Chondrocyte (in vitro differentiated cells): ENCODE results near the gene UBQLN4. TPM values are rescaled to one million over a fixed set of nuclear protein-coding genes. Genes with fewer than 3 reads are reported as not detected.

Source experiments
- DNase-seq: peaks from one replicate; pipeline ENCODE4 v3.0.0; 2021; ENCODE audit warnings: mixed read lengths, low spot score
- H3K27ac Mint-ChIP-seq: one replicate; pipeline ENCODE4 v1.8.0; 2021; ENCODE audit warnings: mild to moderate bottlenecking, moderate library complexity, mixed read lengths; ENCODE audit not compliant: unreplicated experiment
- H3K27me3 Mint-ChIP-seq: 2 replicates; pipeline ENCODE4 v1.8.0; 2021; ENCODE audit warnings: low read depth, mixed read lengths
- H3K36me3 Mint-ChIP-seq: 2 replicates; pipeline ENCODE4 v1.8.0; 2021; ENCODE audit warnings: low read depth, mixed read lengths
- H3K4me1 Mint-ChIP-seq: 2 replicates; pipeline ENCODE4 v1.8.0; 2021; ENCODE audit warnings: low read depth, mild to moderate bottlenecking, mixed read lengths
- H3K4me3 Mint-ChIP-seq: one replicate; pipeline ENCODE4 v1.8.0; 2021; ENCODE audit warnings: mild to moderate bottlenecking, moderate library complexity, mixed read lengths; ENCODE audit not compliant: unreplicated experiment
- H3K9me3 Mint-ChIP-seq: 2 replicates; pipeline ENCODE4 v1.8.0; 2021; ENCODE audit warnings: low read depth, mixed read lengths
- total RNA-seq: library from RNA; stranded (reverse); gene quantifications from 3 replicates; pipeline ENCODE4 v1.2.1, GENCODE V29; 2021
- TF ChIP-seq, protein P1 (sequence below): fragments of 200-600 bp; sonication (generic); IDR thresholded peaks from 2 replicates; pipeline ENCODE4 v1.5.0; 2021; ENCODE audit warnings: antibody characterized with exemption, mild to moderate bottlenecking, moderate library complexity

The UBQLN4 gene
- total RNA-seq, 1 donor from 2014 or later, result 30.2 TPM

DNA sequence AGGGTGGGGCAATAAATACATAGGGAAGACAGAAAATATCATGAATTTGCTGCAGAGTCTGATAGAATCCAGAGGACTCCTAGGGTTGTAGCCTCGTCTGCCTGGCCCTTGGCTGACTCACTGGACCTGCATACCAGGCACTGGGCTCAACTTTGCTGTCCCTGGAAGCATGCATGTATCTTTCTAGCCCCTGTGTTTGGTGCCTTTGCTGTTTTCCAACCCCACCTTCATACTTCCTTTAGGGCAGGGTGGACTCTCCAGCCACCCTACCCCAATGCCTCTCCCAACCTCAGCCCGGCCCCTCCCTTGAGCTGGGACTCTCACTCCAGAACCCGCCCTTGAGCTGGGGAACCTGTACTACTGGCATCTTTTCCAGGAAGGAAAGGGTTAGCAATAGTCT is 8.6 kb upstream of the UBQLN4 start:
- no peak for DNase-seq
- TF ChIP-seq, protein P1, sequence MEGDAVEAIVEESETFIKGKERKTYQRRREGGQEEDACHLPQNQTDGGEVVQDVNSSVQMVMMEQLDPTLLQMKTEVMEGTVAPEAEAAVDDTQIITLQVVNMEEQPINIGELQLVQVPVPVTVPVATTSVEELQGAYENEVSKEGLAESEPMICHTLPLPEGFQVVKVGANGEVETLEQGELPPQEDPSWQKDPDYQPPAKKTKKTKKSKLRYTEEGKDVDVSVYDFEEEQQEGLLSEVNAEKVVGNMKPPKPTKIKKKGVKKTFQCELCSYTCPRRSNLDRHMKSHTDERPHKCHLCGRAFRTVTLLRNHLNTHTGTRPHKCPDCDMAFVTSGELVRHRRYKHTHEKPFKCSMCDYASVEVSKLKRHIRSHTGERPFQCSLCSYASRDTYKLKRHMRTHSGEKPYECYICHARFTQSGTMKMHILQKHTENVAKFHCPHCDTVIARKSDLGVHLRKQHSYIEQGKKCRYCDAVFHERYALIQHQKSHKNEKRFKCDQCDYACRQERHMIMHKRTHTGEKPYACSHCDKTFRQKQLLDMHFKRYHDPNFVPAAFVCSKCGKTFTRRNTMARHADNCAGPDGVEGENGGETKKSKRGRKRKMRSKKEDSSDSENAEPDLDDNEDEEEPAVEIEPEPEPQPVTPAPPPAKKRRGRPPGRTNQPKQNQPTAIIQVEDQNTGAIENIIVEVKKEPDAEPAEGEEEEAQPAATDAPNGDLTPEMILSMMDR, result no peak
- Mint-ChIP-seq H3K4me3 (no peak overlapping the region), H3K36me3 (no peaks in the 10 kb centered on the region), H3K27me3 (no peaks in the 10 kb centered on the region), H3K27ac (no peak overlapping the region), H3K9me3 (no peaks in the 10 kb centered on the region), H3K4me1 (no peaks in the 10 kb centered on the region)

DNA sequence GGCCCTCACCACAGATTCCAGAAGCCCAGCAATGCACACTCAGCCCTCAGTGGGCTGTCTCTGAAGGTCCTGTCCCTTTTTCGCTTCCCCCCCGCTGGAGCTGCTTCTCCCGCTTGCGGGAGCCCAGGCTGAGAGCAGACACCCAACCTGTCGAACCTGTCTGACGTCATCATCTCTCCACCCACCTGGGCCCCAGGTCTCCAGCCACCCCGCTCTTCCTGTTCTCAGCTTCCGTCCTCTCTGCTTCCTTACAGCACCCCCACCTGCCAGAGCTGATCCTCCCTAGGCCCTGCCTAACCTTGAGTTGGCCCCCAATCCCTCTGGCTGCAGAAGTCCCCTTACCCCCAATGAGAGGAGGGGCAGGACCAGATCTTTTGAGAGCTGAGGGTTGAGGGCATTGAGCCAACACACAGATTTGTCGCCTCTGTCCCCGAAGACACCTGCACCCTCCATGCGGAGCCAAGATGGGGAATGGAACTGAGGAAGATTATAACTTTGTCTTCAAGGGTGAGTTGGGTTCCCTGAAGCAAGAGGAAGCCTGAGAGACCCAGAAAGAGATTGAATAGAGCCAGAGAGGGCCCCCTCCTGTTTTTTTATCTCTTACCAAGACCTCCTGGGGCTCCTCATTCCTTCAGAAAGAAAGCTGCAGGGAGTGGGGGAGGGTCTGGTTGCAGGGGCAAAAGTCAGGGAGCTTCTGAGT is 7.5 kb upstream of the UBQLN4 start, which contains the start of gene RAB25:
TSS of gene RAB25 (plus strand) at position 224 of the 700 bp plus-strand sequence. CDS start at position 465, 241 bp downstream.
- peak within 1 kb of the TSS; percentile 14 for H3K27ac Mint-ChIP-seq
- H3K9me3 Mint-ChIP-seq, result no peaks in the 10 kb centered on the region
- TF ChIP-seq, protein P1, result no peak
- H3K27me3 Mint-ChIP-seq, result no peaks in the 10 kb centered on the region
- H3K36me3 Mint-ChIP-seq, result no peaks in the 10 kb centered on the region
- H3K4me3 Mint-ChIP-seq, result no peak within 1 kb of the TSS
- no peak for DNase-seq
- peaks cover 4% of the 10 kb centered on the region for H3K4me1 Mint-ChIP-seq

DNA sequence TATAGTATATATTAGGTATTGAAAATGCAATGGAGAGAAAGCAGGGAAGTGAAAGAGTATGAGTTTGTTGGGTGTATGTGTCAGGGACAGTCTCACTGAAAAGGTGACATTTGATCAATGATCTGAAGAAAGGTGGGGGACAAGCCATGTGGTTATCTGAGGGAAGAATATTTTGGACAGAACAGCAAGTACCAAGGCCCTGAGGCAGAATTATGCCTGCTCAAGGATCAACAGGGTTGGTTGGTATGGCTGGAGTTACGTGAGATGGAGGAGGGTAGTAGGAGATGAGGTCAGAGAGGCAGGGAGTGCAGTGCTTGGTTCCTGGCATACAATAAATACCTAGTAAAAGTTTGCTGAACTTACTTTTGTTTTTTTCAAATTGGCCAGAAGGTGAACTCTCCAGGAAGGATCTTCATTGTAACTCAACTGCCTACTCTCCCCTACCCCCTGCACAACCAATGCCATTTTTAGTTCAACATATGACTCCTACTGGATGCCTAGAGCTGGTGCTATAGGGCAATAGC is 2.8 kb upstream of the UBQLN4 start:
- H3K27me3 Mint-ChIP-seq, result no peaks in the 10 kb centered on the region

DNA sequence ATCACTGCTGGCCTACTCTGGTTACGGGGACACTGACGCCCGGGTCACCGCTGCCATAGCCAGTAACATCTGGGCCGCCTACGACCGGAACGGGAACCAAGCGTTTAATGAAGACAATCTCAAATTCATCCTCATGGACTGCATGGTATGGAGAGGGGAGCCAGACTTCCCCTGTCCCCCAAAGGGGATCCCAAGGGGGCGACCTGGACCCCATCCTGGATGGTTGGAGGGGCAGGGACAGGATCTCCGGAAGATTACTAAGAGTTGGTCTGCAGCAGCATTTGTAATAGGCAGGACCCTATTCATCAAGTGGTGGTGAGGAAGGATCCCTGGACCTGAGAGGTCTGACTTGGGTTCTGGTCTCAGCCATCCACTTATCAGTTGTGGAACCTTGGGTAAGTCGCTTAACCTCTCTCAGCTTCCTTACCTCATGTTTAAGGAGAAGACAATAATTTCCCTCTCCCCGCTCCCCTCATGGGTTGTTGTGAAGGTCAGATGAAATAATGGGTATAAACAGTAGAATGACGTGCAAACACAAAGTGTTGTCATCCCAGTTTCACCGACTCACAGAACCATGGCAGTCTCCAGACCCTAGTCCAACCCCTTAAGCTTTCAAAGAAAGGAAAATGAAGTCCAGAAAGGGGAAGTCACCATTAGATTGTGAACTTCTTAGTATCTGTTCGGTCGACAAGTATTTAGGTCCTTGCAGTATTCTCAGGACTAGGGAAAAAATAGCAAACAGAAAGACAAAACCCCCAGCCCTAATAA is 1.9 kb upstream of the UBQLN4 start:
- DNase-seq, result no peak
- Mint-ChIP-seq H3K27ac (peak overlapping the region; percentile 86), H3K4me1 (peaks cover 32% of the 10 kb centered on the region), H3K27me3 (no peaks in the 10 kb centered on the region), H3K36me3 (peaks cover 2% of the 10 kb centered on the region), H3K4me3 (peak overlapping the region; percentile 90), H3K9me3 (no peaks in the 10 kb centered on the region)
- TF ChIP-seq, protein P1, result no peak

More for the DNA sequence above, 2.8 kb upstream of the UBQLN4 start:
- no peak for DNase-seq
- Mint-ChIP-seq H3K9me3 (no peaks in the 10 kb centered on the region), H3K4me1 (peaks cover 26% of the 10 kb centered on the region), H3K27ac (no peak overlapping the region), H3K36me3 (peaks cover 2% of the 10 kb centered on the region), H3K4me3 (no peak overlapping the region)
- TF ChIP-seq, protein P1, result no peak
